HG03354 (cell line): ENCODE measurements around the gene KMT2B.

Experiments used
- ATAC-seq: cut with Tn5 transposase; IDR thresholded peaks from one replicate; pipeline ENCODE4 v1.9.1; 2021; ENCODE audit warnings: mild to moderate bottlenecking; ENCODE audit not compliant: unreplicated experiment, poor library complexity, severe bottlenecking

The KMT2B gene

GRCh38 chr19:35775046-35775297 lies 57.2 kb downstream of the KMT2B start:
- no peak for ATAC-seq

- ATAC-seq: peak; percentile 92
These were observed 57.7 kb downstream of the KMT2B start, which contains the start of gene ARHGAP33 for GRCh38 chr19:35775298-35776101. Gene ARHGAP33, plus strand, starts transcription at chr19:35775564. Its CDS starts 95 bp downstream, at chr19:35775659.

GRCh38 chr19:35776102-35776788 lies 58.4 kb downstream of the KMT2B start:
- ATAC-seq: no peak

GRCh38 chr19:35777086-35777841 lies 59.5 kb downstream of the KMT2B start:
- ATAC-seq: no peak

- ATAC-seq: no peak
These were observed 60.2 kb downstream of the KMT2B start for GRCh38 chr19:35777961-35778360.

- no peak for ATAC-seq
These were observed 61.2 kb downstream of the KMT2B start for GRCh38 chr19:35779033-35779432.

GRCh38 chr19:35780058-35780457 lies 62.3 kb downstream of the KMT2B start:
- no peak for ATAC-seq

- ATAC-seq: no peak
These were observed 62.9 kb downstream of the KMT2B start for GRCh38 chr19:35780717-35781116.

- no peak for ATAC-seq
These were observed 63.8 kb downstream of the KMT2B start for GRCh38 chr19:35781650-35782049.

- ATAC-seq: no peak
These were observed 64.8 kb downstream of the KMT2B start for GRCh38 chr19:35782589-35782988.

GRCh38 chr19:35783469-35784434 lies 65.9 kb downstream of the KMT2B start:
- no peak for ATAC-seq

- ATAC-seq: no peak
These were observed 66.9 kb downstream of the KMT2B start for GRCh38 chr19:35784503-35785338.

- no peak for ATAC-seq
These were observed 67.5 kb downstream of the KMT2B start for GRCh38 chr19:35785339-35785627.

- ATAC-seq: no peak
These were observed 68.7 kb downstream of the KMT2B start for GRCh38 chr19:35786299-35787160.

GRCh38 chr19:35787227-35787799 lies 69.5 kb downstream of the KMT2B start:
- no peak for ATAC-seq
